ENCODE results near the gene PLEKHJ1.
A peak's percentile ranks its signal among the peaks of the same experiment; 100 is the strongest.

PLEKHJ1 gene

DNA sequence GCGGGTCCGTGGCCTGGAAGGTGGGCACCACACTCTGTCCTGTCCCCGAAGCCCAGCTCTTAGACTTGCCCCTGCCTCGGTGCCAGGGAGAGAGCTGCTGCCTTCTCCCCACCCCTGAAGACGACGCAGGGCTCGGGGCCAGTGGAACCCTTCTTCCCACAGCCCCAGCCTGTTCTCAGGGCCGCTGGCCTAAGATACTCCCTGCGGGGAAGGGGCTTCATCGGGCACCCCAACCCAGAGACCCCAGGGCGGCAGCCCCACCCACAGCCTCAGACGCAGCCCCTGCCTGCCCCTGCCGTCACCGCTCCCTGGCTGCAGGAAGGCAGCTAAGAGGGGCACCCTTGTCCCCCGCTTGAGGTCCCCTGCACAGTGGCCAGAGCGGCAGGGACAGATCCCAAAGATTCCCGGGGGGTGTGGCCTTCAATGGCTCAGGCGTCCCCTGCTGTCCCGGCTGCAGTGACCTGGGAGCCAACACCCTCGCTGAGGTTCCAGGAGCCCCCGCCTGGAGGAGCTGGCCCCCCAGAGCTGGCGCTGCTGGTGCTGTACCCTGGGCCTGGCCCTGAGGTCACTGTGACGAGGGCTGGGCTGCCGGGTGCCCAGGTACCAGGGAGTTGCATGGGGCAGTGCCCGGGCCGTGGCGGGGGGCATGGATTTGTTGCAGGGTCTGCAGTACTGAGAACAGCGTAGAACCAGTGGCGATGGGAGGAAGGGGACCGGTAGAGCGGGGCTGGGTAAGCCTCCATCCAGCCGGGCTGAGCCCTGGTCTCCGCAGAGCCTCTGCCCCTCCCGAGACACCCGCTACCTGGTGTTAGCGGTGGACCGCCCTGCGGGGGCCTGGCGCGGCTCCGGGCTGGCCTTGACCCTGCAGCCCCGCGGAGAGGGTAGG lies 14.0 kb upstream of the PLEKHJ1 start:
- no peak for DNase-seq

DNA sequence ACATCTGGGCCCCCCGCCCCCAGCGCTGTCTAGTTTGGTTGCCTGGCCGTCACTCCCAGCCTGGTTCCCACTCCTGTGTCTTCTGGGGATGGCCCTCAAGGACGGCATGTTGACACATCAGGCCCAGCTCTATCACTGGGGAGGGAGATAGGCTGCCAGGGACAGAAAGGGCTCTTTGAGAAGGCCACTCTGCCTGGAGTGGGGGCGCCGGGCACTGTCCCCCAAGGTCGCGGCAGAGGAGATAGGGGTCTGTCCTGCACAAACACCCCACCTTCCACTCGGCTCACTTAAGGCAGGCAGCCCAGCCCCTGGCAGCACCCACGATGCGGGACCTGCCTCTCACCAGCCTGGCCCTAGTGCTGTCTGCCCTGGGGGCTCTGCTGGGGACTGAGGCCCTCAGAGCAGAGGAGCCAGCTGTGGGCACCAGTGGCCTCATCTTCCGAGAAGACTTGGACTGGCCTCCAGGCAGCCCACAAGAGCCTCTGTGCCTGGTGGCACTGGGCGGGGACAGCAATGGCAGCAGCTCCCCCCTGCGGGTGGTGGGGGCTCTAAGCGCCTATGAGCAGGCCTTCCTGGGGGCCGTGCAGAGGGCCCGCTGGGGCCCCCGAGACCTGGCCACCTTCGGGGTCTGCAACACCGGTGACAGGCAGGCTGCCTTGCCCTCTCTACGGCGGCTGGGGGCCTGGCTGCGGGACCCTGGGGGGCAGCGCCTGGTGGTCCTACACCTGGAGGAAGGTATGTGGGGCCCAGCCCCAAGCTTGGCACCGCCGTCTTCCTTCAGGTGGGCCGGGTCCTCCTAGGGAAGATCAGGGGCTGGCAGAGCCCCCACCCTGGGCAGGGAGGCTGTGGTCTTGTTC lies 13.1 kb upstream of the PLEKHJ1 start, which contains the start of gene AMH:
Gene AMH, plus strand, starts transcription at position 314 of the 857 bp plus-strand sequence. Its CDS starts 10 bp downstream, at position 324.
- no peak for DNase-seq

- DNase-seq = no peak
Observed at GRCh38 chr19:2248136-2249009, 12.2 kb upstream of the PLEKHJ1 start.

GRCh38 chr19:2247433-2248101 lies 11.4 kb upstream of the PLEKHJ1 start:
- DNase-seq = no peak

GRCh38 chr19:2246801-2247361 lies 10.8 kb upstream of the PLEKHJ1 start:
- DNase-seq = peak in 37 of 56 donors; percentile 3 to 68 (median 28)

DNA sequence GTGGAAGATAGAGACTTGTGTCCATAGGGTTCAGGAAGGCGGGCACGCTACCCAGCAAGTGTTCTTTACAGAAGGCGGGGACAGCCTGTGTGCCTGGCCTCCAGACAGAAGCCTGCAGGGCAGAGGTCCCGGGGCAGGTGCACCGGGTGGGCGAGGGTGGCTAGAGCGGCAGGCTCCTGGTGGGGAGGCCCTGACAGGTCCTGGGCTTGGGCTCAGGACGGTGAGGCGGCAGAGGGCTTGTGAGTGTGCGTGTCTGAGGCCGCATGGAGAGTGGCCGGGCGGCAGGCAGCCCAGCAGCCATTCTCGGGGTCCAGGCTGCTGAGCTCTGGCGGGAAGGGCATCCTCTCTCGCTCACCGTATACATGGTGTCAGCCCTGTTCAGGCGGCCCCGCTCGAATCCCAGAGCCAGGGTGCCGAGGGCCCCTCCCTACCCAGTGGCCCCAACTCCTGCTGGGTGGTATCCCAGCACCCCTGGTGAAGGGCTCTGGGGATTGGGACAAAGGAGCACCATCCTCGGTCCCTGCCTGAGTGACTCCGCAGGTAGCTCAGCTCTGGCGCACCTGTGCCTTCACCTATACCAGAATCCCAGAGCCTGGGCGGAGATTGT lies 10.0 kb upstream of the PLEKHJ1 start:
- DNase-seq = no peak

DNA sequence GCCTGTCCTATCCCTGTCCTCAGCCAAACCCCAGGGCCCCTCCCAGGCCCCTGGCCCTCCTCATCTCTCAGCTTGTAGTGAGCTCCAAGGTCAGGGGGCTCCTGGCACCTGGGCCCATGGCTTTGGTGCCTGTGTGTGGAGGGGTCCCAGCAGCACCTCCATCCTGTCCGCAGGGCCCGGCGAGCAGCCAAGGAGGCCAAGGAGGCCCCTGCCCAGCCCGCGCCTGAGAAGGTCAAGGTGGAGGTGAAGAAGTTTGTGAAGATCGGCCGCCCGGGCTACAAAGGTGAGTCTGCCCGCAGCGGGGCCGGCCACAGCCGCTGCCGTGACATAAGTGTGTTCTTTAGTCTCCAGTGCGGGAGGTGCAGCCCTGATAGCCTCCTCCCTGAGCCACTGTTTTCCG lies 9.1 kb upstream of the PLEKHJ1 start:
- no peak for DNase-seq

- no peak for DNase-seq
Observed at GRCh38 chr19:2244486-2244885, 8.4 kb upstream of the PLEKHJ1 start.

GRCh38 chr19:2244125-2244411 lies 7.9 kb upstream of the PLEKHJ1 start:
- DNase-seq = no peak

DNA sequence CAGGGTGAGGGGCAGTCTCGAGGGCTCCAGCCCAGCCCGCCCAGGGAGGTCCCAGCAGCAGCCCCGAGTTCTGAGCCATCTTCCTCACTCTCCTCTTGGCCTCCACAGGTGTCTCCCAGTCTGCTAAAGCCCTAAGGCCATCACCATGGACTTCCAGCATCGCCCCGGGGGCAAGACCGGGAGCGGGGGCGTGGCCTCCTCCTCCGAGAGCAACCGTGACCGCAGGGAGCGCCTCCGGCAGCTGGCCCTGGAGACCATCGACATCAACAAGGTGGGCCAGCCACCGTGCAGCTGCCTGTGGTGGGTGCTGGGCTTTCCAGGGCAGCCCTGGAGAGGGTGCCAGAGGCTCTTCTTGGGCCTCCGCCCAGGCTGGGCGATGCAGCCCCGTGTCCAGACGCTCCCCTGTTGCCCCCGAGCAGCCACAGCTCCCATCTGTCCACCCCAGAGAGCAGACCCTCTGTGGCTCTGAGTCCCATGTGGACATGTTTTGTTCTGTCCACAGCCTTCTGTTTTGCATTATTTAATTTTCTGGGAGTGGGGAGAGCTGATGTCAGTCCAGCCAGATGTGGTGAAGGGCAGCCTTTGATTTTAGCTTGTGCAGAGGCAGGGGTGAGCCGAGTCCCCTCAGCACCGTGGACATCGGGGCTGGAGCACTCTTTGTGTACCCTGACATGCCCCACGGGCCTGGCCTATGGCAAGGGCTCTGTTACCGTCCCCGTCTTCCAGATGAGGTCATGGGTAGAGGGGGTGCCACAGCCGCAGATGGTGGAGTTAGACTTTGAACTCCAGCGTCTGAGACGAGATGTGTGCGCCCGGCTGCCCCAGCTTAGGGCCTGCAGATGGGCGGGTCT lies 7.4 kb upstream of the PLEKHJ1 start:
- DNase-seq = no peak

DNA sequence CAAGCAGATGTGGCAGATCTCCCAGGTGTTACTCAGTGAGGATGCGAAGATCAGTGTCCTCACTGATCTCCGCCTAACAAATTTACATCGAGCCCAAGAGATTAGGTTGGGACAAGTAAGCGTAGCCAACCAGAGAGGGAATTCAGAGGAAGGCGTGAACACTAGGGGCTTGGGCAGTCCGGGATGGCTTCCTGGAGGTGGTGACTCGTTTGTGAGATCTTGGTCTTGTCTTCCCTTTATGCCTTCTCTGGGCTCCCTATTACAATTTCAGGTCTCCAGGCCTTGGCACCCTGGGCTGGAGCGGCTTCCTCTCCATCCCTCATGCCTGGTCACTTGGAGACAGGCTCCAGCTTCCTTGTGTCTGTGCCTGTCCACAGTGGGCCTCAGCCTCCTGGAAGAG lies 6.7 kb upstream of the PLEKHJ1 start:
- DNase-seq = no peak

- no peak for DNase-seq
Observed at GRCh38 chr19:2242092-2242537, 6.0 kb upstream of the PLEKHJ1 start.

DNA sequence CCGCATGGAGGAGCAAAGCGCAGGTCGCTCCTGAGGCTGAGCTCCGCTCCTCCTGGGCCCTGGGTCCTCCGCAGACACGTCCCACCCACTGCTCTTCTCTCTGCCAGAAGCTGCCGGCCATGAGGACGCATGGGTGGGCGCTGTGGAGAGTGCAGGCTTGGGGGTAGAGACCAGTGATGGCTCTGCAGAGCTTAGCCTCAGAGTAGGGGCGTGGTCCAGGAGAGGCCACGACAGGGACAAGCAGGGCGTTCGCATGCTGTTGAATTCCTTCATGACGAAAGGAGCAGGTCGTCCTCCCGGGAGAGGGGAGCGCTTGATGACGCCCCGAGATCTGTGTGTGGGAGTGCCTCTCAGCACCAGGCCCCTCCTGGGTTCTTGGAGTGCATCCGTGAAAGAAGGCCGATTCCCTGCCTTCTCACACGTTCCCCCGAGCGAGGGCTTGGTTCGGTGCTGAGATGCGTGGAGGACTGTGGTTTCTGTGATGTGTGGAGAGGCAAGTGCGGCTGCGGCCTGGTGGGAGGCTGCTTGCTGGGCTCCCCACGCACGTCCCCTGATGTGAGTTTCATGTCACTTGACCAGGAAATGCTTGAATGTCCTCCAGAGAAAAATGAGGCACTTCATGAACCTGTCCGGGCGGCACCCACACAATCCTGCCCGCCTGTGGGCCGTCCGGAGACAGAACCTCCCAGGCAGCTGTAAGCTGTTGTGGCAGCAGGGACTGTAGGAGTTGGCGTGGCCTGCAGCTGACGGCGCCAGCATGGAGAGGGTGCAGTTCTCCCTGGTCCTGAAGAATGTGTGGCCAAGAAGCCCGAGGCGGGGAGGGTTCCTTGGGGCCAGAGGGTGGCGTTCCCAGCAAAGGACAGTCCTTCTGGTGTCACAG lies 5.0 kb upstream of the PLEKHJ1 start:
- peak in 3 of 56 donors; percentile 7 to 14 (median 8) for DNase-seq

DNA sequence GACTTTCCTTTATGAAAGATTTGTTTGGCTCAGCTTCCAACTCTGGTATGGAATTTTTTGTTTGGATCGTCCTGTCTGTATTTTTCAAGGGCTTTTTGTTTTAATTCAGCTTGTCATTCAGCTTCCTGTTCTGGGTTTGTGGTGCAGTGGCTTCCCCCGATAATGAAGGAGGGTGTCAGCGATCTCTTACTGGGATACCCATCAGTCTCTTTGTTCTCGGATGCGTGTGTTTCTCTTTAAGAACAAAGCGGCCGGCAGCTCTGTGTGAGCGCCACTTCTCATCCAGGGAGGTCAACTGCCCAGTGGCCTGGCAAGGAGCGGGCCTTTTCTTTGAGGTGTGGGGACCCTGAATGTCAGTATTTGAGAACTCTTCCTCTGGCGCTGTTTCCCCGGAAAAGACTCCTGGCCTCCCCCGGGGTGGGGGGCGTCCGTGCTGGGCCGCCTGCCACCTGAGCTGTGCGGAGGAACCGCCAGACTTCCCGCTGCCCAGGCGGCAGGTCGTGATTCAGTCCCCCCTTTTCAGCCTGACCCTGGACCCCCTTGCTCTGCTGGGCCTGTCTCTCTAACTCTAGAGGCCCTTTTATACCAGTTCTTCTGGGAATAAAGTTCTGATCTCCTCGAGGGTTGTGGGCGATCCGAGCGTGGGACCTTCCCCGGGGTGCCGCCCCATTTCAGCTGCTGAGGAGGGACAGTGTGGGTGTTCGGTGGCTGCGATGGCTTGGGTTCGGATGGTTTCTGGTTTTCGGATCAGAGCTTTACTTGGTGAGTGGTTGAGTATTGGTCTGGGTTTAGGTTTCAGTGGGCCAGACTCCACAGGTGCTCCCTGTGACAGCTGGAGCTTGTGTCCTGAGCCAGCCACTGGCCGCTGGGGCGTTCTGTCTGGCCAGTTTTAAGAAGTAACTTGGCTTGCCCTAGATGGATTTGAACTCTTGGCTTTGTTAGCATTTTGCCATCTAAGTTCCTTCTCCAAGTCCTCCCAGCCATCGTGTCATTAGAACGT lies 3.9 kb upstream of the PLEKHJ1 start:
- no peak for DNase-seq

DNA sequence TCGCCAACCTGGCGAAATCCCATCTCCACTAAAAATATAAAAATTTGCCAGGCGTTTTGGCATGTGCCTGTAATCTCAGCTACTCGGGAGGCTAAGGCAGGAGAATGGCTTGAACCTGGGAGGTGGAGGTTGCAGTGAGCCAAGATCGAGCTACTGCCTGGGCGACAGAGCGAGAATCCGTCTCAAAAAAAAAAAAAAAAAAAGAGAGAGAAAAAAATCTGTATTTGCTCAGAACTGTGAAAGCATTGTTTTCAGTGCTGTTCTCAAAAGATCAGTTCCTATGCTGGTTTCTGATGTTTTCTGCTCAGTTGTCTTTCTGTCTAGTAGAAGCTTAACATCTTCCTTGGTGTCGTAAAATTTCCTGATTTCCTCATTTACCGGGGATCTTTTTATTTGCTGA lies 3.0 kb upstream of the PLEKHJ1 start:
- no peak for DNase-seq

DNA sequence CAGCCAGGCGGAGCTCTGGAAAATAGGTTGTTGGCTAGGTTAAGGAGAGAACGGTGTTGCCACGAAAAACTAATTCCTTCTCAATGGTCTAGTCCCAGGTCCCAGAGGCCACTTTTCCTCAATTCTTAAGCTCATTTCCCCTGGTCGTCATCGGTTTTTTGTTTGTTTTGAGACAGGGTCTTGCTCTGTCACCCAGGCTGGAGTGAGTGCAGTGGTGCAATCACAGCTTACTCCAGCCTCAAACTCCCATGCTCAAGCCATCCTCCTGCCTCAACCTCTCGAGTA lies 1.7 kb upstream of the PLEKHJ1 start:
- DNase-seq = no peak

Data from amygdala (tissue), 56 donors.